ENCODE measurements around the gene ADD1.
A peak's percentile ranks its signal among the peaks of the same experiment; 100 is the strongest.
"Not testable (repeated sequence)": the region's sequence is repeated elsewhere in the genome, so short reads cannot be mapped to it uniquely, and the experiment has no call there.

The ADD1 gene

DNA sequence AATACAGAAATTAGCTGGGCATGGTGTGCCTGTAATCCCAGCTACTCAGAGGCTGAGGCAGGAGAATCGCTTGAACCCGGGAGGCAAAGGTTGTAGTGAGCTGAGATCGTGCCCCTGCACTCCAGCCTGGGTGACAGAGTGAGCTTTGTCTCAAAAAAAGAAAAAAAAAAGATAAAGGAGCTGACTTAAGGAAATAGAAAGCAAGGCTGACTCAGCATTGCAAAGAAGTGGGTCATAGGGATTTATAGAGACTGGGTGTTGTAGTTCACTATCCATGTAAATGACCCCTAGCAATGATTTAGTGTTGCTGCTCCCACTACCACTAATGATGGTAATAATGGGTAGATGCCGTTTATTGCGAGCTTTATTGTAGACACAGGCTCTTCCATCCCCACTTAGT lies 47.6 kb downstream of the ADD1 start:
- DNase-seq, result no peak

DNA sequence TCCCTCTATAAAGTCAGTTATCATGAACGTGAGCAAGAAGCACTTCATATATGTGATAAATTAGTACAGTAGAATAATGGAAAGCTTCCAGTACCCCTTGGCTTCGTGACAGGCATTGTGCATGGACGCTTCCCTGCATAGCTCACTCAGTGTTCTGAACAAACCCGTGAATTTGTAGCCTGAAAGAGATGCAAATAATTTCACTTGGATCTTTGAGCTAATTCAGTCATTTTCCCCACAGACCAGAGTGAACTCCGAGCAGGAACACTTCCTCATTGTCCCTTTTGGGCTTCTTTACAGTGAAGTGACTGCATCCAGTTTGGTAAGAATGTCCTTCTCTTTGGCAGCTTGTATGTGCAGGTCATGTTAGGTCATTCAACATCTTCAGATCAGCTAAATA lies 50.1 kb downstream of the ADD1 start:
- DNase-seq, result no peak

- no peak for DNase-seq
Measured at GRCh38 chr4:2898001-2898400, 54.4 kb downstream of the ADD1 start.

- DNase-seq, result no peak
Measured at GRCh38 chr4:2900741-2901140, 57.1 kb downstream of the ADD1 start.

GRCh38 chr4:2901186-2901585 lies 57.5 kb downstream of the ADD1 start:
- DNase-seq, result no peak

DNA sequence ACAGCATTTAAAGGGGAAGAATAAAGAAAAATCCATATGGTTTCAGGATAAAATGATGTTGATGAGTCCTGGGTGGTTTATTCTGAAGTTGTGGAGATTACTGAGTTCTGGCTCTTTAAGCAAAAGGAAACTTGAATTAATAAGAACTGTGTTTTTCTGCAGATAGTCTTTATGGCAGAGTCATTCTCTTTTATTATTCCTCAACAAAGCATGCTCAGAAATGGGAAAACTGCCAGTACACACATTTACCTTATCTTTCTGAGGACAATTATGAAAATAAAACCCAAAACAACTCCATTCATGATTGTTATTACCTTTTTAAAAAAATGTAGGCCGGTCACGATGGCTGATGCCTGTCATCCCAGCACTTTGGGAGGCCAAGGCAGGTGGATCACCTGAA lies 58.5 kb downstream of the ADD1 start:
- DNase-seq, result no peak

GRCh38 chr4:2905544-2905943 lies 61.9 kb downstream of the ADD1 start:
- no peak for DNase-seq

- DNase-seq, result no peak
Measured at GRCh38 chr4:2906218-2906617, 62.6 kb downstream of the ADD1 start.

DNA sequence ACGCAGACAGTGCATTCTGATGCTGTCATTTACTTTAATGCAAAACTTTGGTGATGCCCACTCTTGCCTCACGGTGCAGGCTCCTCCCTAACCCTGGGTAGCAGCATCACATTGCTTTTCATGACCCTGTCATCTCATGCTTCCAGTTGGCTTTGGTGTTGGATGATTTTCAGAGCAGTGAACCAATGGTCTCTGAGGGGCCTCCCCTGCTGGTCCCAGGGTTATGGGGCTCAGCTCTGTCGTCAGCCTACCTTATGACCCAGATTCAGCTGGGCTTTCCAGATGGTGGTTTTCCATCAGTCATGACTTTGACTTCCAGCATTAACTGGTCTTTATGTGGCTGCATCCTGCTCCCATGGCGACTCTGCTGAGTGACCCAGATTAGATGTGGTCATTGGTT lies 63.6 kb downstream of the ADD1 start:
- no peak for DNase-seq

DNA sequence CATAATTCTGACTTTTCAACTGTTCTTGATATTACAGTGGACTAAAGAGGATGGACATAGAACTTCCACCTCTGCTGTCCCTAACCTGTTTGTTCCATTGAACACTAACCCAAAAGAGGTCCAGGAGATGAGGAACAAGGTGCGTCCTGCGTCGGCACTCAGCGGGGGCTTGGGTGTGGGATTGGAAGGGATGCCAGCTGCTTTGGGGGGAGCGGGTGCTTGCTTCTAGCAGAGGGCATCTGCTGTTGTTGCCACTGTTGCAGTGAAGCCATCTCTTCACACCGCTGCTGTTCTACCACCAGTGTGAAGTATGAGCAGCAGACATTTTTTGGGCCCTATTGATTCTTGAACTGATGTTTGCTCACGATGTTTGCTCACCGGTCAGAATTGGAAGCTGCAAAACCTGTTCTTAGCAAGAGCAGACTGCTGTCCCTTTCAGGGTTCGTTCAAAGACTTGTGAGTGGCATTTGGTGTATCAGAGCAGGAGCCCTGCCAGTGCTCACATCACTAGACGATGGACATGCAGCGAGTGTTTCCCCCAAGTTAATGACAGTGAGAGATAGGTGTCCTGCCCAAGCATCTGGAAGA lies 64.2 kb downstream of the ADD1 start:
- DNase-seq, result peak; percentile 71

GRCh38 chr4:2908686-2909085 lies 65.0 kb downstream of the ADD1 start:
- DNase-seq, result no peak

- no peak for DNase-seq
Measured at GRCh38 chr4:2909583-2909982, 65.9 kb downstream of the ADD1 start.

DNA sequence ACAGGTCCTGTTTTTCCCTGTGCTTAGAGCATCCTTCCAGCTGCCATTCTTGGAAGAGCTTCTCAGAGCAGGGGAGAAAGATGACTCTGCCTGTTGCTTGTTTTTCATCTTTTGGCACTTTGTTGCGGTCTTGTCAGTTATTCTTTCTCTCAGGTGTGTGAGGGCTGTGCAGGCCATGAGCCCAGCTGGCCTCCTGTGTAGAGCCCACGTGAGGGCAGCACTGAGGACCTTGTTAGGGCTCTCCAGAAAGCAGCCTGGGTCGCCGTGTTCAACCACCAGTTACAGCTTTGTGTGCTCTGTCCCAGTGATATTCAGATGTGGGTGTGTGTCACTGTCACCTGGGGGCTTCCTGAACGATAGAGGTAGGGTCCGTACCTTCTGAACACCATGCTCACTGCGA lies 66.8 kb downstream of the ADD1 start:
- DNase-seq, result no peak

DNA sequence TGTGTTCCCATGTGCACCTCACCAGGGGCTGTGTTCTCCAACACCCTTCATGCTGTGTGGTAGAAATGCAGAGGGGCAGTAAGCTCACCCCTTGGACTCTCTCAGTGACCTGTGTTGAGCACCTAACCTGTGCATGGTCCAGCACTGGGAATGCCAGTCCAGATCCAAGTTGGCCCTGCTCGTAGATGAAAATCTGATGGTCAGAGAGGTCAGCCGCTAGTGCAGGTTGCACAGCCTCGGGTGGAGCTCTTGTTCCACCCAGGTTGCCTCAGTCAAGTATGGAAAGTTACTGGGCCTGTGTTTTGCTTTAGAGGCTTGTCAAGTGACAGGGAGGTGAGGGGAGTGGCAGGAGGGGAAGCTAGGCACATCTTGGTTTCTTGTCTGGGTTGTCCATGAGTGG lies 68.2 kb downstream of the ADD1 start:
- DNase-seq, result no peak

DNA sequence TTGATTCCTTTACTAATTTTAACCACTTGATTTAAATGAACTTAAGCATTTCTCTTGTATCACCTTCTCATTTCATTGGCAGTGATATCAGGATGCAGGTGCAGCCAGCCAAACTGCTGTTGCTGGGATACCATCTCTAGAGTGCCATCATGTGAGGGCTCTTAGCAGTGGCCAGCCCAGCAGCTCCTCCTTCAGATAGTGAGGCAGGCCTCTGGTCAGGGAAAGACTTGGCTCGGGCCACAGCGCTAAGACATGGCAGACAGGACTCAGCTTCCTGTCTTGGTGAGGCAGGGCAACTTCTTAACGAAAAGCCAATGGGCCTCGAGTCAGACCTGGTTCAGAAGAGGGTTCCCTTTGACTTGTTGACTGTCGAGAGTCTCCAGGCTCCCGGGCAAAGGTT lies 69.5 kb downstream of the ADD1 start:
- no peak for DNase-seq

- no peak for DNase-seq
Measured at GRCh38 chr4:2914256-2915126, 70.8 kb downstream of the ADD1 start.

DNA sequence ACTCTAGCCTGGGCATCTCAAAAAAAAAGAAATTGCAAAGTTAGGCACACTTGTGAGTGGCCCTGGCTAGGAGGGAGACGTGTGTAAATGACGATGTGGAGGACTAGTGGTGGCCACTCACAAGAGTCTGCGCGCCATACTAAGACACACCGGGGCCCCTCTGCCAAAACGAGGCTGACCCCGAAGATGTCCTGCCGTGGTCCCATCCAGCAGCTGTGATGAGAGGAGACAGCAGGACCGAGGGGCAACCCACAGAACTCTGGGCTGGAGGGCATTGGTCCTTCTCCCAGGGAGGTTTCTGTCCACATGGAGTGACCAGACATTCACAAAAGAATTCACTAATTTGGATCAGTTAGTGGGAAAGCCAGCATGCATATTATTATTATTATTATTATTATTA lies 72.1 kb downstream of the ADD1 start:
- DNase-seq, result no peak

DNA sequence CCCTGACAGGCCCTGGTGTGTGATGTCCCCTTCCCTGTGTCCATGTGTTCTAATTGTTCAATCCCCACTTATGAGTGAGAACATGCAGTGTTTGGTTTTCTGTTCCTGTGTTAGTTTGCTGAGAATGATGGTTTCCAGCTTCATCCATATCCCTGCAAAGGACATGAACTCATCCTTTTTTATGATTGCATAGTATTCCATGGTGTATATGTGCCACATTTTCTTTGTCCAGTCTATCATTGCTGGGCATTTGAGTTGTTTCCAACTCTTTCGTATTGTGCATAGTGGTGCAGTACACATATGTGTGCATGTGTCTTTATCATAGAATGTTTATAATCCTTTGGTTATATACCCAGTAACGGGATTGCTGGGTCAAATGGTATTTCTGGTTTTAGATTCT lies 73.1 kb downstream of the ADD1 start:
- not testable (repeated sequence) for DNase-seq

DNA sequence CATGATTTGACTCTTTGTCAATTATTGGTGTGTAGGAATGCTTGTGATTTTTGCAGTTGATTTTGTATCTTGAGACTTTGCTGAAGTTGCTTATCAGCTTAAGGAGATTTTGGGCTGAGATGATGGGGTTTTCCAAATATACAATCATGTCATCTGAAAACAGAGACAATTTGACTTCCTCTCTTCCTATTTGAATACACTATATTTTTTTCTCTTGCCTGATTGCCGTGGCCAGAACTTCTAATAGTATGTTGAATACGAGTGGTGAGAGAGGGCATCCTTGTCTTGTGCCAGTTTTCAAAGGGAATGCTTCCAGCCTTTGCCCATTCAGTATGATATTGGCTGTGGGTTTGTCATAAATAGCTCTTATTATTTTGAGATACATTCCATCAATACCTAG lies 74.7 kb downstream of the ADD1 start:
- not testable (repeated sequence) for DNase-seq

- not testable (repeated sequence) for DNase-seq
Measured at GRCh38 chr4:2918714-2919113, 75.1 kb downstream of the ADD1 start.

DNA sequence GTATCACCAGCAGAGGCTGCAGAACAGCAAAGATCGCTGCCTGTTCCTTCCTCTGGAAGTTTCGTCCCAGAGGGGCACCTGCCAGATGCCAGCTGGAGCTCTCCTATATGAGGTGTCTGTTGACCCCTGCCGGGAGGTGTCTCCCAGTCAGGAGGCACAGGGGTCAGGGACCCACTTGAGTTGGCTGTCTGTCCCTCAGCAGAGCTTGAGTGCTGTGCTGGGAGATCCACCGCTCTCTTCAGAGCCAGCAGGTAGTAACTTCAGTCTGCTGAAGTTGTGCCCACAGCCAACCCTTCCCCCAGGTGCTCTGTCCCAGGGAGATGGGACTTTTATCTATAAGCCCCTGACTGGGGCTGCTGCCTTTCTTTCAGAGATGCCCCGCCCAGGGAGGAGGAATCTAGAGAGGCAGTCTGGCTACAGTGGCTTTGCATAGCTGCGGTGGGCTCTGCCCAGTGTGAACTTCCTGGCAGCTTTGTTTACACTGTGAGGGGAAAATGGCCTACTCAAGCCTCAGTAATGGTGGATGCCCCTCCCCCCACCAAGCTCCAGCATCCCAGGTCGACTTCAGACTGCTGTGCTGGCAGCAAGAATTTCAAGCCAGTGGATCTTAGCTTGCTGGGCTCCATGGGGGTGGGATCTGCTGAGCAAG lies 78.9 kb downstream of the ADD1 start:
- peak; percentile 51 for DNase-seq

- DNase-seq, result no peak
Measured at GRCh38 chr4:2923141-2923551, 79.5 kb downstream of the ADD1 start.

DNA sequence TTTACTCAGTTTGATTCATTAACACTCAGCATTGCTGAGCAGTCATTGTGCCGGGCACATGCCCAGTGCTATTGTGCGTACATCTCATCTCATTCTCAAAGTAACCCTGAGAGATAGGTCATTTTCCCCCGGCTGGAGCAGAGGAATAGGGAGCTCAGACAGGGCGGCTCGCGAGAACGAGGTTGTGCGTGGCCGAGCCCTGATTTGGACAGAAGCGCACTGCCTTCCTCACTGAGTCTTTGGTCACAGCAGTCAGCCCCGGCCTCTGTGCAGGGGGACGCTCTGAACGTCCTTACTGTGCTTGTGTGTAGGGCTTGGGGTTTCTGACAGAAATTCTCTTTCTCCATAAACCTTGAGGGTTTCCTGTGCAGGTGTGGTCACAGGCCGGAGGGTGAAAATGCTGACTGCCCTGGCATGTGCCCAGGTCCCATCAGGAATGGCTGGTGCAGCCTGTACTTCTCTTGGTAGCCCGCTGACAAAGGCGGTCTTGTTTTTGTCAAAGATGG lies 80.1 kb downstream of the ADD1 start:
- no peak for DNase-seq

GRCh38 chr4:2924286-2924685 lies 80.6 kb downstream of the ADD1 start:
- DNase-seq, result no peak
